ENCODE data around the gene CDK18.

DNA sequence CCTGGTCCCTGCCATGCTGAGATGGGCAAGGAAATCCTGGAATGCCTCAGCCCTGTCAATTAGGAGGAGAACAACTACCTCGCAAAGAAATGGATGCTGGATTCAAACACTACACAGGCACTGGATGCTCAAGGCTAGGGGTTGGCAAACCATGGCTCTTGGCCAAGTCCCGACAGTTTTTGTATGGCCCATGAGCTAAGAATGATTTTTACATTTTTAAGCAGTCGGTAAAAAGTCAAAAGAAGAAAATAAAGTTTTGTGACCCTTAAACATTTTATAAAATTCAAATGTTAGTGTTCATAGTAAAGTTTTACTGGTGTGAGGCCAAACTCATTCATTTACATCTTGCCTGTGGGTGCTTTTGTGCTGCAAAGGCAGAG, 6.5 kb downstream of the CDK18 start:
- TF ChIP-seq YY1 (IDR thresholded peaks at IDR 0.05; ENCODE audit: low read depth) (no peak), EP300 (IDR thresholded peaks at IDR 0.05; ENCODE audit: borderline replicate concordance) (no peak), FOXM1 (IDR thresholded peaks at IDR 0.05; ENCODE audit: borderline replicate concordance, low read depth) (no peak), EGR1 (IDR thresholded peaks at IDR 0.05) (no peak), REST (IDR thresholded peaks at IDR 0.05; ENCODE audit: low read depth) (no peak), ZBTB7A (IDR thresholded peaks at IDR 0.05; ENCODE audit: low read depth) (no peak)
